GM19025 (cell line): Measurements from ENCODE around the gene NKX1-1.

Experiments used
- ATAC-seq: cut with Tn5 transposase; IDR thresholded peaks from one replicate; pipeline ENCODE4 v1.9.1; 2021; ENCODE audit warnings: mild to moderate bottlenecking, low read depth, moderate library complexity; ENCODE audit not compliant: unreplicated experiment

The NKX1-1 gene

DNA sequence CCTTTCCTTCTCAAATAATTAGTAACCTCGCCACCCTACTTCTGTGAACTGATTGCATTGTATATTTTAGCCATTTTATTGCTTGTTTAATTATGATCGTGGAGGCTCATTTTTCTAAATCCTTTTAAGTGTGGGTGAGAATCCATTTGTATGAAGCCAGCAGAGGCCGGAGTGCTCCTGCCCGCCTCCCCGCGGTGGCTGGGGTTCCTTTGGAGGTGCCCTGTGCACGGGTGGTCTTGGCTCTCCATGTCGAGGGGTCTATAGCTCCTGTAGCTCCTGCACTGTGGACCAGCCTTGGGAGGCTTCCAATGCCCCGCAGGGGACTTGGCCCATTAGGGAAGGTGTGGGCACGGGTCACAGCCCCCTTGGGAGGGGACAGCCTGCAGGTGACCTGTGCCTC lies 44.2 kb downstream of the NKX1-1 start:
- ATAC-seq, result no peak

DNA sequence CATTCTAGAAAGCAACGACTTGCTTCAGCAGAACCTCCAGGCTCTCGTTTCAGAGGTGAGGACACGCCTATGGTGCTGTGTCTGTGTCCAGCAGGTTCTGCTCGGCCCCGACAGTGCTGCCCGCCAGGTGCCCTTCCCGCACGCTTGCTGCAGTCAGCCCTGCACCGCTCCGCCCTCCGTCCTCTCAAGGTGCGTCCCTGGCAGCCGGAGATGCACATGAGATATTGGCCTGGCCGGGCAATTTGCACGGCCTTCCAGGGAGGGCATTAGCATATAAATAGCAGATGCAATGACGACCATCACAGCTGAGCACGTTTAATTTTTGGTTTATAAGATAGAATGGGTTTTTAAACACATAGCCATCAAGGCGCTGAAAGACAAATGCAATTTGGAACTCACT lies 44.8 kb downstream of the NKX1-1 start:
- ATAC-seq, result no peak

- ATAC-seq, result no peak
These were observed 45.6 kb downstream of the NKX1-1 start for GRCh38 chr4:1360423-1361283.

DNA sequence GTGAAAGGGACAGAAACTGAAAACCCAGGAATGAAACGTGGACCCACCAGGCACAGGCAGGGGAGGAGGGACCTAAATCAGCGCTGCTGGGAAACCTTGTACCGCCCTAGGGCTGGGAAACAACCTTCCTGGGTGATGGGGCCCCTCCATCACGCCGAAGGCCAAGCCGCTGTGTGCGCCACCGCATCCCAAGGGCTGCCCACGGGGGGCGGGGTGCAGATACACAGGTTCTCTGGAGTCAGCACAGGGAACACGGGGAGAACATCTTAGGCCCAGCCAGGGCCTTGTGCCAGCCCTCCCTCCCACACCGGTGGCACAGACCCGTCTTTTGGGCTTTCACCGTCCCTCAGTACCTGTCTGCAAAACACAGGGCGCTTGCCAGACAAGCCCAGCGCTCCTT lies 46.3 kb downstream of the NKX1-1 start:
- ATAC-seq, result no peak

DNA sequence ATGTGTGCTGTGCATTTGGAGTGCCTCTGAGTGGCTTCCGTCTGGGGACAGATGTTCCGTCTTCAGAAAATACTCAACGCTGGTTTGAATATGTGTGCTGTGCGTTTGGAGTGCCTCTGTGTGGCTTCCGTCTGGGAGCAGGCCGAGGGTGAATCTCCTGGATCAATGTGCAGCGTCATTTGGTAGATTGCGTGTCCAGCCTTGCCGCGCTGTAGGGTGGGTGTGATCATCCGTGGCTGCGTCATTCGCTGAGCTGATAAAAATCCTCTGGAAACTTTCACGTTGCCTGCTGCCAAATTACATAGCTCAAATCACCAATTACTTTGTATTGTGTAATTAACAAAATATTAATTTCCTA lies 47.1 kb downstream of the NKX1-1 start:
- no peak for ATAC-seq

- no peak for ATAC-seq
These were observed 47.7 kb downstream of the NKX1-1 start for GRCh38 chr4:1358421-1359143.

DNA sequence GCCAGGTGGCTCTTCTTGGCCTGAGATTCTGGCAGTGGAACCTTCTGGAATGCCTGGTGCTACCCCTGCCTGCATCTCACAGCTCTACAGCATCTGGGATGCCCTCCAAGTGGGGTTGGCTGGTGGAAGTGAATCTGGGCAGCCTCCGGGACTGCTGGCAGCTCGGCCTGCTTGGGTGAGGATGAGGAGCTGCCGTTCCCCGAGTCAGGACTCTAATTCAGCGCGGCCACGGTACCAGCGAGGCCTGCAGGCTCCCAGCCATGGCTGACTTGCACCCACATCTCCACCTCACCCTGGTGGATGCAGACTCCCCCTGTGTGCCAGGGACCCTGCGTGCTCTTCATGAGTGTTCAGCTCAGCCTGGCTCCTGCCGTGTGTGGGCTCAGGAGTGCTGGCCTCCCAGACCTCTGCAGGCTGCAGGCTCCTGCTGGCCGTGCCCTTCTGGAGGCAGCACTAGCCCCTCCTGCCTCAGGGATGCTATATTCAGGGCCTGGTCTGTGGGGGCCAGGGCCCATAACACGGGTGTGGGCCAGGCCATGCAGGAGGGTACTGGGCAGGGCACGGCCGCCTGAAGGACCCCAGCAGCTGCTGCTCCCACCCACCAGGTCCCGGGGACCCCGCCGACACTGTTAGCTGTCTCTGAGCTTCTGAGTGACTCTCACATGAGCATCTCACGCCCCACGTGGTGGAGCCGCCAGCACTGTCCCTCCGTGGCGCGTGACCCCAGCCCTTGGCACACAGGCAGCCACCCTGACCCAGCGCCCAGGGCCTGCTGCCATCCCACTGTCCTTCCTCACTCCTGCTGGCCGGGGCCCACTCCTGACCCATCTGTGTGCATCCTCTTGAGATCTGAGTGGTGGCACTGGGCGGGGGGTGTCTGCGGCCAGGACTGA lies 48.6 kb downstream of the NKX1-1 start:
- no peak for ATAC-seq

- ATAC-seq, result no peak
These were observed 49.9 kb downstream of the NKX1-1 start for GRCh38 chr4:1356181-1356998.

DNA sequence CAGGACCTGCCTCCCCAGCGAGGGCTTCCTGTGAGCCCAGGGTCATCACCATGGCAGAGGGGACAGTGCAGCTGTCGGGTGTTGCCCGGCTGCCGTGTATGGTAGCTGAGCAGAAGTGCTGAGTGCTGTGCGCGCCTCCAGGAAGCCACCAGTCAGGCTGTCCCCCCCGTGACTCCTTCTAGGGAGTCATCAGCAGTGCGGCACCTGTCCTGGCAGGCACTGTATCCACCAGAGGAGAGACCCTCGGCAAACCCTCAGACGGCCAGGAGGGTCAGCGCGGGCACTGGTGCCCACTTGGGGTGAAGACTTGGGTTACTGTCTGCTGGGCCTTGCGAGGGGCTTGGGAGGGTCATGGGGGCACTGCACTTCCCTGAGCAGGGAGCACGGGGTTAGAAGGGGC lies 50.9 kb downstream of the NKX1-1 start:
- no peak for ATAC-seq

DNA sequence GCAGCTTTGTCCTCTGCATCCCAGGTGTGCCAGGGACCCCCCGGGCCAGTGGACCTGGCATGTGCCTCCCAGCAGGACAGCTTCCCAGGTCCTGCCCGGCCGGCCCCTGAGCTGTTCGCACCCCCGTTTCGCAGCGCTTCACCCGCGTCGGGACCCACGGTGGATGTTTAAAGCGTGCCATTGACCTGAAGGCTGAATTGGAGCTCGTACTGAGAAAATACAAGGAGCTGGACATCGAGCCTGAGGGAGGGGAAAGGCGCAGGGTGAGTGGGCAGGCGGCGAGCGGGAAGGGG lies 51.3 kb downstream of the NKX1-1 start:
- no peak for ATAC-seq

DNA sequence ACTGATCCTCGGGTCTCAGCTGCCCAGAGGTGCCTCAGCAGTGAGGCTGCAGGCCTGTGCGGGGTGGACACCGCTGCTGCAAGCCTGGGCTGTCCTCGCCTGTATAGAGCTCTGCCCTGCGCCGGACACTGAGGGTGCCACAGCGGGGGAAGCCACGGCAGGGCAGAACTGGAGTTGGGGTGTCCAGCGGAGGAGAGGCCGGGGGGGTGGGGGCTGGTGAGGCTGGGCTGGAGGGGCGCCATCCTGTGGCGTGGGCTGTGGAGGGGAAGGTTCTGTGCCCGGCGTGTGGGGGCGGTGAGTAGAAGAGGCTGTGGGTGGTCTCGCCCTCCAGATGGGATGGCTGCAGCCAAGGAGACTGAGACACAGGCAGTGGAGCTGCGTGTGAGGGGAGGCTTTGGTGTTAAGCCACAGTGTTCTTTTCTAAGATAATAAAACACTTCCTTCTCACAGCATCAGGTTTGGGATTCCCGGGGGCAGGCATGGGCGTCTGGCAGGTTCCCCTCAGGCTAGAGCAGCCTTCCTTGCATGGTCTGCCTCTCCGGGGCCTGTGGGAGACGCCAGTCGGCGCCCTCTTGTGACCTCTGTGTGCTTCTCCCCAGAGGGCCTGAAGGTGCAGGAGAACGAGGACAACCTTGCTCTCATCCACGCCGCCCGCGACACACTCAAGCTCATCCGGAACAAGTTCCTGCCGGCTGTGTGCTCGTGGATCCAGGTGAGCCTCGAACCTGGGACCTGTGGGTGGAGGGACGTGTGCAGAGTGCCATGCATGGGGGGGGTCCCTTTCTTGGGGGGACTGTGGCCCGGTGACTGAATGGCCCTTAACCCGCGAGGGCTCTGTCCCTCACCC lies 51.9 kb downstream of the NKX1-1 start:
- no peak for ATAC-seq

DNA sequence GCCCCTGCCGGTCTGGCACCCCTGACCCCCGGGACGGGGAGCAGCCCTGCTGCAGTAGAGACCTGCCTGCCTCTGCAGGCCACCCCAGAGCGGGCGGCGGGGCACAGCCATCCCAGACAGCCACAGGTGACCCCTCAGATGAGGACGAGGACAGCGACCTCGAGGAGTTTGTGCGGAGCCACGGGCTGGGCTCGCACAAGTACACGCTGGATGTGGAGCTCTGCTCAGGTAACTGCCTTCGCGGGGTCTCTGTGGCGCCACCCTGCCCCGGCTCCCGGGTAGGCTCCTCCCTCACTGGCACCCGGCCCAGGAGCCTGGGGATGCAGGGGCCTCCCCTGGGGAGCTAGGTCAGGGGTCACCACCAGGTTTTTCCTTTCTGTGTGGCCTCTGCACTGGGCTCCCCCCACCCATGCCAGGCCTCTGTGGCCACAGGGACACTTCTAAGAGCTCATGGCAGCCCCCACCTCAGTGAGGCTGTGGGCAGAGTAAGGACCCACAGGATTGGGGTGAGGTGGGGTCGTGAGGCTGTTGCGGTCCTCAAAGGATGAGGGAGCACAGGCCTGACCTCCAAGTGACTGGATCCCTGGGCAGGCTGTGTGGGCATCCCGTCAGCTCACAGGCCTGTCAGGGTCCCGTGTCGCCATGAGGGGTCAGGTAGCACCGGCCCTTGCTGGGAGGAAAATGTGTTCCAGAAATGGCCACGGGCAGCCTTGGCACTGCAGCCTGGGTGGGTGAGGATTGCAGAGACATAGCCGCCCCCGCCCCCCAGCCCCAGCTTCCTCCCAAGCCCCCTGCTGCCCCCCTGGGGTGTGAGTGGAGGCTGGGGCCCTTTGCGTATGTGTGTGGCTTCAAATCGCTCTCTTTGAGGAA lies 52.8 kb downstream of the NKX1-1 start:
- no peak for ATAC-seq
